GM12865 (cell line): ENCODE measurements around the gene TUBAL3.

Source experiments
- DNase-seq: peaks from one replicate; pipeline ENCODE4 v3.0.0; 2010; ENCODE audit warnings: low read depth
- H3K4me3 ChIP-seq: 2 replicates; pipeline ENCODE4 v1.5.1; 2011; ENCODE audit warnings: mild to moderate bottlenecking, low read depth, low read length, control low read depth
- CTCF ChIP-seq: IDR thresholded peaks from 2 replicates; pipeline ENCODE4 v1.5.1; 2011; ENCODE audit warnings: low read length, control low read depth, low read depth, inconsistent platforms; ENCODE audit not compliant: insufficient read depth; ENCODE audit errors: missing control alignments

TUBAL3 gene

DNA sequence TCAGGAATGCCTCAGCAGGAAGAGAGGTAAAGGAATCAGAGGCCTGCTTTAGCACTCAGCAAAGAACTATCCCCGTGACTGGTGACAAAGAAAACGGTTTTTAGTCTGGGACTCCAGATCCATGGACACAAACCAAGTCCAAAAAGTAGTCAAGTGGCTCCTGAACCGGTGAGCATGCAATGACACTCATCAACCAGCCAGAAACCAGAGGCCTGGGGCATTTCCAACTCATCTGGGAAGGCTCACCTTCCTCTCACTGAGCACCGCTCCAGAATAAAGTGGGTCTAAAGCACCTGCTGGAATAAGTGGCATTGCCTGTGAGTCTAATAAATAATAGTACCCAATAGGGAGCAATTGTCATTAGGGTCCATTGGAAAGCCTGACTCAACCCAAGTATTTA is 57.7 kb downstream of the TUBAL3 start:
- TF ChIP-seq CTCF: no peak
- DNase-seq: no peak
- no peak overlapping the region for H3K4me3 ChIP-seq

- no peak for DNase-seq
- TF ChIP-seq CTCF: no peak
- H3K4me3 ChIP-seq: no peak overlapping the region
Measured at GRCh38 chr10:5344746-5345145, 59.9 kb downstream of the TUBAL3 start.

- TF ChIP-seq CTCF: no peak
- no peak for DNase-seq
- no peak overlapping the region for H3K4me3 ChIP-seq
Measured at GRCh38 chr10:5343979-5344378, 60.6 kb downstream of the TUBAL3 start.

DNA sequence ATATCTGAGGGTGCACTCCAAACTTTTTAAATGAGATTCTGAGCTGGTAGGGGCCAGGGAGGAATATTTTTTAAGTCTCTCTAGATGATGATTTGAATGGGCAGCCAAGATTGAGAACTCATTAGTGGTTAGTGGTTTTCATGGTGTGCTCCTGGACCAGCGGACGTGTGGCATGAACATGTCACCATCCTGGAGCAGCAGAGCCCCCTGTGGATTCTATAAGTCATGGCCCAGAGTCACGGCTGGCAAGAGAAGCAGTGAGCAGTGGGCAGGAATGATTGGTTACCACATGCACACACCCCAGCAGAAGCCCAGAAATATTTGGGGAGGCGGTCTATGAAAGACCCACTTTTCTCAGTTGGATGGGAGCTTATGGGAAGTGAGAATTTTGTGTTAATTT is 61.1 kb downstream of the TUBAL3 start:
- H3K4me3 ChIP-seq: no peak overlapping the region
- DNase-seq: peak; percentile 30
- no peak for TF ChIP-seq CTCF
